GM21737 (cell line): ENCODE measurements around the gene FOXK2.

Experiments used
- ATAC-seq: cut with Tn5 transposase; IDR thresholded peaks from one replicate; pipeline ENCODE4 v1.9.1; 2021; ENCODE audit warnings: mild to moderate bottlenecking, moderate library complexity; ENCODE audit not compliant: unreplicated experiment

Gene FOXK2

GRCh38 chr17:82587234-82588086 lies 67.9 kb downstream of the FOXK2 start:
- ATAC-seq: no peak

GRCh38 chr17:82588266-82589175 lies 69.0 kb downstream of the FOXK2 start:
- ATAC-seq: no peak

- ATAC-seq: no peak
Measured at GRCh38 chr17:82589851-82590180, 70.3 kb downstream of the FOXK2 start.

- no peak for ATAC-seq
Measured at GRCh38 chr17:82590216-82590615, 70.7 kb downstream of the FOXK2 start.

- no peak for ATAC-seq
Measured at GRCh38 chr17:82590881-82591539, 71.5 kb downstream of the FOXK2 start.

GRCh38 chr17:82592289-82592766 lies 72.8 kb downstream of the FOXK2 start:
- ATAC-seq: no peak

- no peak for ATAC-seq
Measured at GRCh38 chr17:82592767-82593589, 73.4 kb downstream of the FOXK2 start.

GRCh38 chr17:82593590-82594087 lies 74.1 kb downstream of the FOXK2 start:
- ATAC-seq: no peak

- ATAC-seq: no peak
Measured at GRCh38 chr17:82594571-82594970, 75.0 kb downstream of the FOXK2 start.

GRCh38 chr17:82595893-82596292 lies 76.4 kb downstream of the FOXK2 start:
- ATAC-seq: no peak

- ATAC-seq: no peak
Measured at GRCh38 chr17:82596296-82596695, 76.8 kb downstream of the FOXK2 start.

GRCh38 chr17:82596837-82597672 lies 77.5 kb downstream of the FOXK2 start:
- no peak for ATAC-seq

- no peak for ATAC-seq
Measured at GRCh38 chr17:82598256-82599119, 79.0 kb downstream of the FOXK2 start.

GRCh38 chr17:82599674-82600661 lies 80.4 kb downstream of the FOXK2 start:
- no peak for ATAC-seq

GRCh38 chr17:82600731-82601446 lies 81.4 kb downstream of the FOXK2 start:
- no peak for ATAC-seq

GRCh38 chr17:82601447-82602000 lies 82.0 kb downstream of the FOXK2 start:
- ATAC-seq: no peak
